NB4 (cell line): ENCODE measurements around the gene ZNF512B.

Experiments used
- MYC ChIP-seq: IDR thresholded peaks from 2 replicates; pipeline ENCODE4 v1.6.1; 2011; ENCODE audit warnings: low read depth, low read length
- POLR2A ChIP-seq: IDR thresholded peaks from 2 replicates; pipeline ENCODE4 v1.6.1; 2011; ENCODE audit warnings: mild to moderate bottlenecking; ENCODE audit not compliant: insufficient read length; ENCODE audit errors: extremely low read depth
- TF ChIP-seq, protein P1 (sequence below): IDR thresholded peaks from one replicate; pipeline ENCODE4 v1.5.1; 2012; ENCODE audit warnings: low read depth, low read length

GRCh38 chr20:63977739-63978276, 8.1 kb upstream of the ZNF512B start:
- TF ChIP-seq, protein P1, sequence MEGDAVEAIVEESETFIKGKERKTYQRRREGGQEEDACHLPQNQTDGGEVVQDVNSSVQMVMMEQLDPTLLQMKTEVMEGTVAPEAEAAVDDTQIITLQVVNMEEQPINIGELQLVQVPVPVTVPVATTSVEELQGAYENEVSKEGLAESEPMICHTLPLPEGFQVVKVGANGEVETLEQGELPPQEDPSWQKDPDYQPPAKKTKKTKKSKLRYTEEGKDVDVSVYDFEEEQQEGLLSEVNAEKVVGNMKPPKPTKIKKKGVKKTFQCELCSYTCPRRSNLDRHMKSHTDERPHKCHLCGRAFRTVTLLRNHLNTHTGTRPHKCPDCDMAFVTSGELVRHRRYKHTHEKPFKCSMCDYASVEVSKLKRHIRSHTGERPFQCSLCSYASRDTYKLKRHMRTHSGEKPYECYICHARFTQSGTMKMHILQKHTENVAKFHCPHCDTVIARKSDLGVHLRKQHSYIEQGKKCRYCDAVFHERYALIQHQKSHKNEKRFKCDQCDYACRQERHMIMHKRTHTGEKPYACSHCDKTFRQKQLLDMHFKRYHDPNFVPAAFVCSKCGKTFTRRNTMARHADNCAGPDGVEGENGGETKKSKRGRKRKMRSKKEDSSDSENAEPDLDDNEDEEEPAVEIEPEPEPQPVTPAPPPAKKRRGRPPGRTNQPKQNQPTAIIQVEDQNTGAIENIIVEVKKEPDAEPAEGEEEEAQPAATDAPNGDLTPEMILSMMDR, result no peak
- TF ChIP-seq POLR2A (no peak), MYC (peak; percentile 87)
